Occipital lobe (tissue), 2 donors: ENCODE measurements around the gene P2RX6. TPM values are rescaled to one million over a fixed set of nuclear protein-coding genes. Genes with fewer than 3 reads are reported as not detected.
A peak's percentile ranks its signal among the peaks of the same experiment; 100 is the strongest.
"Not testable (repeated sequence)": the region's sequence is repeated elsewhere in the genome, so short reads cannot be mapped to it uniquely, and the experiment has no call there.

ENCODE experiments used
- DNase-seq: peaks from one replicate; lab custom pipeline; 2025; lab: John Stamatoyannopoulos, UW
- total RNA-seq: library from RNA; depleted of rRNA; stranded (reverse); fragments of >200 nt; gene quantifications from one replicate; pipeline ENCODE4 v1.2.3, GENCODE V29; 2014

P2RX6 gene
- total RNA-seq, 1 donor from 2014 or later = not detected

- no peak for DNase-seq
Measured at GRCh38 chr22:21031545-21032036, 16.6 kb downstream of the P2RX6 start.

GRCh38 chr22:21032037-21032867, 17.3 kb downstream of the P2RX6 start, which contains the start of gene SLC7A4:
TSS of gene SLC7A4 (minus strand) at chr22:21032561. CDS start at chr22:21031812, 749 bp downstream.
- no peak for DNase-seq

GRCh38 chr22:21032868-21033688, 18.1 kb downstream of the P2RX6 start:
- DNase-seq = no peak

- DNase-seq = no peak
Measured at GRCh38 chr22:21033895-21034294, 18.9 kb downstream of the P2RX6 start.

GRCh38 chr22:21034989-21035388, 20.0 kb downstream of the P2RX6 start:
- no peak for DNase-seq

GRCh38 chr22:21038405-21038804, 23.4 kb downstream of the P2RX6 start:
- DNase-seq = no peak

GRCh38 chr22:21039158-21039557, 24.2 kb downstream of the P2RX6 start:
- not testable (repeated sequence) for DNase-seq

GRCh38 chr22:21041937-21042336, 27.0 kb downstream of the P2RX6 start:
- DNase-seq = no peak

- DNase-seq = no peak
Measured at GRCh38 chr22:21042978-21043859, 28.3 kb downstream of the P2RX6 start.

GRCh38 chr22:21043860-21044535, 29.0 kb downstream of the P2RX6 start:
- no peak for DNase-seq

- peak; percentile 47 for DNase-seq
Measured at GRCh38 chr22:21044931-21045584, 30.1 kb downstream of the P2RX6 start.

- DNase-seq = peak; percentile 81
Measured at GRCh38 chr22:21045585-21046294, 30.8 kb downstream of the P2RX6 start, which contains the start of gene LRRC74B. TSS of gene LRRC74B (plus strand) at chr22:21045946. CDS start at chr22:21045987, 41 bp downstream.

GRCh38 chr22:21047035-21047661, 32.2 kb downstream of the P2RX6 start:
- DNase-seq = no peak

GRCh38 chr22:21047730-21048129, 32.8 kb downstream of the P2RX6 start:
- no peak for DNase-seq

- not testable (repeated sequence) for DNase-seq
Measured at GRCh38 chr22:21048448-21048847, 33.5 kb downstream of the P2RX6 start.

- DNase-seq = not testable (repeated sequence)
Measured at GRCh38 chr22:21048965-21049364, 34.0 kb downstream of the P2RX6 start.

GRCh38 chr22:21051145-21051830, 36.3 kb downstream of the P2RX6 start:
- DNase-seq = no peak

- no peak for DNase-seq
Measured at GRCh38 chr22:21051831-21052400, 37.0 kb downstream of the P2RX6 start.
